Fibroblast of pulmonary artery (primary cell): ENCODE data around the gene MYOZ3.
A peak's percentile ranks its signal among the peaks of the same experiment; 100 is the strongest.

ENCODE experiments used
- DNase-seq: peaks from one replicate; pipeline ENCODE4 v3.0.0-alpha.2; 2010; ENCODE audit warnings: low read depth
- H3K4me3 ChIP-seq: replicated peaks from 2 replicates; pipeline ENCODE4 v1.5.1; 2011; ENCODE audit warnings: low read depth, mild to moderate bottlenecking, control low read depth, low read length, moderate library complexity
- TF ChIP-seq, protein P1 (sequence below): IDR thresholded peaks from 2 replicates; pipeline ENCODE4 v1.5.1; 2011; ENCODE audit warnings: mild to moderate bottlenecking, control low read depth, low read length, inconsistent platforms; ENCODE audit errors: missing control alignments

MYOZ3 gene

DNA sequence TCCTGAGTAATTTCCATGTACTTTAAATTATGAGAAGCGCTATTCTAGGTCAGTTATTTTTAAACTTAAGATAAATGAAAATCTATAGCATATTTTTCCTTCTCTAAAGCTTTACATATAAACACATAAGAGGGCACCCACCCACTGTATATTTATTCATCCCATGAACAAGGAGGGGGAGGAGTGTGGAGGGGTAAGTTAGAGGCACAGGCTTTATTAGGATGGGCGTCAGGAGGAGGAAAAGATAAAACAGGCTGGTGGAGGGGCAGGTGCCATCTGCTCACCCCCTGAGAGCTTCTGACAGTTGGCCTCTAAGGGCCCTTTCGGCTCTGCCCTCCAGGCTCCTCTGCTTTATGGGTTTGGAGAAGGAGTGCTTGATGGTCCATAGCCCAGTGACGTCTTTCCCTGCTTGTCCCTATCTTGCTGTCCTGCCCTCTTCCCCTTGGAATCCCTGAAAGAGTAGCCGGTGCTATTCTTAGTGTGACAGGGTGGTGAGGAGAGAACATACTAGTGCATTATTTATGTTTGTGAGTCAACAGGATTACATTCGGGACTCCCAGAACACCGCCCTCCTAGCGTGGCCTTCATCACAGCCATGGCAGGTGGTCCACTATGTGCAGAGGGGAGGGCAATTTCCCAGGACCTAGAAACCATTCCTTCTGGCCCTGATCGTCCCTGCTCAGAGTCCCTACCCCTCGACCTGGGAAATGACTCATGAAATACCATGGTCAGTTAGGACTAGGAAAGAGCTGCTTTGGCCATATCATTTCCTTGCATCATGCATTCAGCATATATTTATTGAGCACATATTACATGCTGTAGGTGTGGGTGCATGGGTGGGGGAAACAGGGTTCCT lies 28.5 kb upstream of the MYOZ3 start:
- TF ChIP-seq, protein P1, sequence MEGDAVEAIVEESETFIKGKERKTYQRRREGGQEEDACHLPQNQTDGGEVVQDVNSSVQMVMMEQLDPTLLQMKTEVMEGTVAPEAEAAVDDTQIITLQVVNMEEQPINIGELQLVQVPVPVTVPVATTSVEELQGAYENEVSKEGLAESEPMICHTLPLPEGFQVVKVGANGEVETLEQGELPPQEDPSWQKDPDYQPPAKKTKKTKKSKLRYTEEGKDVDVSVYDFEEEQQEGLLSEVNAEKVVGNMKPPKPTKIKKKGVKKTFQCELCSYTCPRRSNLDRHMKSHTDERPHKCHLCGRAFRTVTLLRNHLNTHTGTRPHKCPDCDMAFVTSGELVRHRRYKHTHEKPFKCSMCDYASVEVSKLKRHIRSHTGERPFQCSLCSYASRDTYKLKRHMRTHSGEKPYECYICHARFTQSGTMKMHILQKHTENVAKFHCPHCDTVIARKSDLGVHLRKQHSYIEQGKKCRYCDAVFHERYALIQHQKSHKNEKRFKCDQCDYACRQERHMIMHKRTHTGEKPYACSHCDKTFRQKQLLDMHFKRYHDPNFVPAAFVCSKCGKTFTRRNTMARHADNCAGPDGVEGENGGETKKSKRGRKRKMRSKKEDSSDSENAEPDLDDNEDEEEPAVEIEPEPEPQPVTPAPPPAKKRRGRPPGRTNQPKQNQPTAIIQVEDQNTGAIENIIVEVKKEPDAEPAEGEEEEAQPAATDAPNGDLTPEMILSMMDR, result no peak
- no peak overlapping the region for H3K4me3 ChIP-seq
- DNase-seq, result peak; percentile 72

DNA sequence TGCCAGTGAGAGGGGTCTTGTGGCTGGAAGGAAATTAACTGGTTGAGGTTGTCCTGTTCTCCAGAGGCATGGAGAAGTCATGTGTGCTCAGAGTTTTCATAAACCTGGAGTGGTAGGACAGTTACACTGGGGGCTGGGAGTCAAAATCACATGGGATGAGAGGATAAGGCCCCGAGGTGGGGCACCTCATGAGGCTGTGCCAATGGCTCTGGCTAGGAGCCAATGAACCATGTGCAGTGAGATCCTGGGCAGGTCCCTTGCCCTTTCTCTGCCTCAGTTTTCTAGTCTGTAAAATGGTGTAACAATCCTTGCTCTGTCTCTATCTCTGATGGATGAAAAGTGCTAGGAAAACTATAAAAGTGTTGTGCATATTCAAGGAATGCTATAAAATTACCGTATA lies 27.6 kb upstream of the MYOZ3 start:
- no peak overlapping the region for H3K4me3 ChIP-seq
- DNase-seq, result no peak
- TF ChIP-seq, protein P1, result no peak

DNA sequence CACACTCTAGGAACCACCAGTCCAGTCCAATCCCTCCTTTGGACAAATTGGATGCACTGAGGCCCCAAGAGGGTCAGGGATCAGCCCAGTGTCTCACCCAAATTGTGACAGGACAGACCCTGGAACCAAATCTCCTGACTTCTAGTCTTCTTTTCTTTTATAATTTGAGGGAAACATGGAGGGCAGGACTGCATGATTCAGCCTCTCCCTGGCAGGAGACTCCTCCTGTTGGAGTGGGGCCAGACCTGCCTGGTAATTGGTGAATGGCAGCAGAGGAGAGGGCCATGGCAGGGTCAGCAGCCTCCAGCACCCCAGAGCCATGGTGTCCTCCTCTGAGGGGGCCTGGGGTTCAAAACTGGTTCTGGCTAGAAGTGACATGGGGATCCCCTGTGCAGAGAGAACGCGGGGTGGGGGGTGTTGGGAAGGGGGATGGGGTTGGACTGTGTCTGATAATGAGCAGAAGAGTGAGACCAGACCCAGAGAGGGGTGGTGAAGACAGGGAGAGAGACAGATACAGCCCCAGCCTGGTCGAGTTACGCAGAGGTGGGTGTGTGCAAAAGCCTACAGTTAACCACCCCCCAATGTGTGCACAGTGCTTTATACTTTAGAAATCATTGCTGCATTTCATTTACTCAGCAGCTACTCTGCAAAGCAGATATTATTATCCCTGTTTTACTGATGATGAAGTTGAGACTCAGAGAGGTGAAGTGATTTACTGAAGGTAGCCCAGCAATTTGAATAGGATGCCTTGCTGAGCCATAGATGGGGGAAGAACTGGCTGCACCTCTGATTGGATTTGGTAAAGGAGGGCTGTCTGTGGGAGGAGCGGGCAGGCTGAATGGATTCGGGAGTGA lies 24.4 kb upstream of the MYOZ3 start:
- DNase-seq, result peak; percentile 72
- TF ChIP-seq, protein P1, result no peak
- H3K4me3 ChIP-seq, result no peak overlapping the region

DNA sequence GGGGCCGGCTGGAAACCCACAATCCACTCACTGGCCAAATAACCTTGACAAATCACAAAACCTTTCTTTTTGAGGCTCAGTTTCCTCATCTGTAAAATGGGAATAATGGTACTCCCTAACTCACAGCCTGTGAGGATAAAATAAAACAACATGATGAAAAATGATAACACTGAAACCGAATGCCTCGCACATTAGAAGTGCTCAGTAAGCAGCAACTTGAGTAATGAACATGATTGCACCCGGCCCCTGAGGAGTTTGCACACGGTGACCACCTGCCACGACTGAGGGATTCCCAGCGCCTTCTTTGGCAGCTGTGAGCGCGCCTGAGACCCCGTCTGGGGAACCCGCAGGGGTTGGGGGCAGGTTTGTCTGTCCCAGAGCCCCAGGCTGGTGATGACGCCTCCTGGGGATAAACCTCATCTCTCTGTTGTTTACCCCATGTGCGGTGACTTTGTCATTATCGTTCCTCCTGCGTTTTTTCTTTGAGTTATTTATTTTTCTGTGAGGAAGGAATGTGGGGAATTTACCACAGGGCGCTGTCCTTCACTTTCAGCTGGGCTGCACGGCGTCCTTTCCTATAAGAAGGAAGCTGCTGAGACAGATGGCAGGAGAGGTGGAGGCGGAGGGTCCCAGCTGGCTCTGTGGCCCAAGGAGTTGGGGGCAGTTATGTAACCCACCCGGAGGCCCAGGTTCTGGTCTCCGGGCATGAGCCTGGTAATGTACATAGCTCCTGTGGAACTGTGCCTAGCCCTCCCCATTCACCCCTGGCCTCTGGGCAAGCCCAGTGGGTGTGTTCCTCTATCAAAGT lies 23.6 kb upstream of the MYOZ3 start:
- DNase-seq, result peak; percentile 89
- TF ChIP-seq, protein P1, result no peak
- no peak overlapping the region for H3K4me3 ChIP-seq

DNA sequence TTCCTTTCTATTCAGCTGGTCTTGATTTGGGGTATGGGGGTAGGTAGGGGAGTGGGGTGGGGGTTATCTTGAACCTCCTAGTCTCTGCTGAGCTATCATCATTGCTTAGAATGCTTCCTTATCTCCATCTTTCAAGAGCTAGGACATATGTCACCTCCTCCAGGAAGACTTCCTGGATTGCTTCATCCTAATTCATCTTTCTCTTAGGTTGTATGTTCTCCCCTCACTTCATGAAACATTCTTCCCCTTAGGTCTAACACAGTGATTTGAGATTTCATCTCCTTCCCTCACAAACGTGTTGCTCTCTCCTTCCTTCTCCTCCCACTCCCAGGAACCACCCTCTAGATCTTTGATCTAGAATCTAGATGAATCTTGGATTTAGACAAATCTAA lies 23.0 kb upstream of the MYOZ3 start:
- DNase-seq, result no peak
- no peak overlapping the region for H3K4me3 ChIP-seq
- TF ChIP-seq, protein P1, result no peak

DNA sequence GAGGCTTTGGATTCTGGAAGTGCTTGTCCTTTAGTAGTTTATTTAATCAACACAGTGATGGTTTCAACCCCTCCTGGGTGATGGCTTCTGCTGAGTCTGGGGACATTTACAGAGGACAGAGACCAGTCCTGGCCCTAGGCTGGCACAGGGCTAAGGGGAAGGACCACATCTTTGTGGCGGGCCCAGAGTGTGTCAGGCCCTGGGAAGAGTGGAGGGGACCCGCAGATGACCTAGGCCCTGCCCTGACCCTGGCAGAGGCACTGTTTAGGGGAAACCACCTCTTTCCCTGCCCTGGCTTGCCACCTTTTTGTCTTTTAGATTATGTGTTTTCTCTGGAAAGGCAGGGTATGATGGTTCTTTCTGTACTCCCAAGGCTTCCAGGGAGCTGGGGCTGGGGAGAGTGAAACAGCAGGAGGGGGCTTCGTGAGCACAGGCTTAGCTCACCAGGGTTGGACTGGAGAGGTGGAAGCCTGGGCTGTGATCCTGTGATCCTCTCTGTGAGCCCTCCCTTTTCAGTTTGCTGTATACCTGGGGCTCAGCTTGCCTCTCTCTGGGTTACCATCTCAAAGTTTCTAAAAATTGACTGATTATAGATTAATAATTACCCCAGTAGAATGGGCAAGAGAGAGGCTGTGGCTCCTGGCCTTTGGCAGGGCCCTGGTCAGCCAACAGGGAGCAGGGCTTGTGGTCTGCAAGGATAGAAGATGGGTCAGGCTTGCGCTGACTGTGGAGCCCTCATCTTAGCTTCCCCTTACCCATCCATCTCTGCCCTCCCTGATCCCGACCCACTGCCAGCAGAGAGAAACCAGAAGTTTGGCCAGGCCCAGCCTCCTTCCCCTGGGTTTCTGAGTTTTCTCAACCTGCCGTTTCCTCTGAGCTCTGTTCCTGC lies 22.3 kb upstream of the MYOZ3 start:
- no peak overlapping the region for H3K4me3 ChIP-seq

More for the DNA sequence above, 22.3 kb upstream of the MYOZ3 start:
- TF ChIP-seq, protein P1, result no peak
- DNase-seq, result no peak
